Measurements from ENCODE around the gene RBP4.

The RBP4 gene

GRCh38 chr10:93595378-93596161, 5.5 kb downstream of the RBP4 start:
- DNase-seq (ENCODE audit: low spot score) = no peak

- no peak for DNase-seq (ENCODE audit: low spot score)
Measured at GRCh38 chr10:93594518-93594917, 6.5 kb downstream of the RBP4 start.

GRCh38 chr10:93593749-93594148, 7.3 kb downstream of the RBP4 start:
- DNase-seq (ENCODE audit: low spot score) = no peak

GRCh38 chr10:93593254-93593653, 7.8 kb downstream of the RBP4 start:
- no peak for DNase-seq (ENCODE audit: low spot score)

GRCh38 chr10:93591065-93591808, 9.8 kb downstream of the RBP4 start:
- no peak for DNase-seq (ENCODE audit: low spot score)

- DNase-seq (ENCODE audit: low spot score) = no peak
Measured at GRCh38 chr10:93590638-93591037, 10.4 kb downstream of the RBP4 start.

GRCh38 chr10:93589648-93590562, 11.1 kb downstream of the RBP4 start:
- no peak for DNase-seq (ENCODE audit: low spot score)

GRCh38 chr10:93584445-93584844, 16.6 kb downstream of the RBP4 start:
- DNase-seq (ENCODE audit: low spot score) = no peak

GRCh38 chr10:93580828-93581227, 20.2 kb downstream of the RBP4 start:
- DNase-seq (ENCODE audit: low spot score) = no peak

GRCh38 chr10:93579985-93580711, 20.9 kb downstream of the RBP4 start:
- DNase-seq (ENCODE audit: low spot score) = no peak

GRCh38 chr10:93579089-93579488, 21.9 kb downstream of the RBP4 start:
- DNase-seq (ENCODE audit: low spot score) = no peak

- no peak for DNase-seq (ENCODE audit: low spot score)
Measured at GRCh38 chr10:93577565-93577964, 23.5 kb downstream of the RBP4 start.

GRCh38 chr10:93576888-93577287, 24.1 kb downstream of the RBP4 start:
- DNase-seq (ENCODE audit: low spot score) = no peak

GRCh38 chr10:93573924-93574323, 27.1 kb downstream of the RBP4 start:
- no peak for DNase-seq (ENCODE audit: low spot score)

GRCh38 chr10:93573051-93573909, 27.8 kb downstream of the RBP4 start:
- no peak for DNase-seq (ENCODE audit: low spot score)

- DNase-seq (ENCODE audit: low spot score) = no peak
Measured at GRCh38 chr10:93572606-93573005, 28.4 kb downstream of the RBP4 start.

GRCh38 chr10:93570383-93570782, 30.7 kb downstream of the RBP4 start:
- no peak for DNase-seq (ENCODE audit: low spot score)

GRCh38 chr10:93568105-93568390, 33.0 kb downstream of the RBP4 start:
- DNase-seq (ENCODE audit: low spot score) = no peak

GRCh38 chr10:93567277-93568104, 33.5 kb downstream of the RBP4 start:
- DNase-seq (ENCODE audit: low spot score) = no peak
